NOMO-1 treated with dmso at 0.1 percent for 144 hours (cell line): ENCODE data around the gene ZNF546.
A peak's percentile ranks its signal among the peaks of the same experiment; 100 is the strongest.
"Not testable (repeated sequence)": the region's sequence is repeated elsewhere in the genome, so short reads cannot be mapped to it uniquely, and the experiment has no call there.

ENCODE experiments used
- DNase-seq: peaks from one replicate; lab custom pipeline; 2025; ENCODE audit not compliant: unreplicated experiment; lab: John Stamatoyannopoulos, UW

The ZNF546 gene

GRCh38 chr19:39996811-39997637 is at the start of gene ZNF546:
TSS of gene ZNF546 (plus strand) at chr19:39997060. CDS start at chr19:39998327, 1,267 bp downstream.
- peak; percentile 83 for DNase-seq

GRCh38 chr19:39949026-39949747 is 47.7 kb upstream of the ZNF546 start:
- DNase-seq: no peak

GRCh38 chr19:39951065-39951650 is 45.7 kb upstream of the ZNF546 start:
- no peak for DNase-seq

- no peak for DNase-seq
Measured at GRCh38 chr19:39951686-39952085, 45.2 kb upstream of the ZNF546 start.

DNA sequence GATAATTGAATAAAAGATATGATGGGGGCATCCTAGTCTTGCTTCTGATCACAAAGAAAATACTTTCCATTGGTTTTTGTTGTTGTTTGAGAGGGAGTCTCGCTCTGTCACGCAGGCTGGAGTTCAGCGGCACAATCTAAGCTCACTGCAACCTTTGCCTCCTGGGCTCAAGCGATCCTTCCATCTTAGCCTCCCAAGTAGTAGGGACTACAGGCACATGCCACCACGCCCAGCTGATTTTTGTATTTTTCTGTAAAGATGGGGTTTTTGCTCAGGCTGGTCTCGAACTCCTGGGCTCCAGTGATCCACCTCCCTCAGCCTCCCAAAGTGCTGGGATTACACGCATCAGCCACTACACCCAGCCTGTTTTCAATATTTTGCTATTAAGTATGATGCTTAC is 42.9 kb upstream of the ZNF546 start:
- no peak for DNase-seq

- not testable (repeated sequence) for DNase-seq
Measured at GRCh38 chr19:39957886-39958285, 39.0 kb upstream of the ZNF546 start.

DNA sequence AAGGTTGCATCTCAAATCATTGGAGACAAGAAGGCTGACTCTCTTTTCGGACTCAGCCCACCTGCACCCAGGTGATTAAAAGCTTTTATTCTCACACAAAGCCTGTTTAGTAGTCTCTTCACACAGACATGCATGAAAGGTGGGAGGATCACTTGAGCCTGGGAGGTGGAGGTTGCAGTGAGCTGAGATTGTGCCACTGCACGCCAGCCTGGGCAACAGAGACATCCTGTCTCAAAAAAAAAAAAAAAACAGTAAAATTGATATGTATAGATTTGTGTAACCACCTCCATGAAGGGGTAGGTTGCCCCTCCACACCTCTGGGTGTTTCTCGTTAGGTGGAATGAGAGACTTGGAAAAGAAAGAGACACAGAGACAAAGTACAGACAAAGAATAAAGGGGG is 37.9 kb upstream of the ZNF546 start:
- DNase-seq: not testable (repeated sequence)

GRCh38 chr19:39959407-39959806 is 37.5 kb upstream of the ZNF546 start:
- DNase-seq: not testable (repeated sequence)

DNA sequence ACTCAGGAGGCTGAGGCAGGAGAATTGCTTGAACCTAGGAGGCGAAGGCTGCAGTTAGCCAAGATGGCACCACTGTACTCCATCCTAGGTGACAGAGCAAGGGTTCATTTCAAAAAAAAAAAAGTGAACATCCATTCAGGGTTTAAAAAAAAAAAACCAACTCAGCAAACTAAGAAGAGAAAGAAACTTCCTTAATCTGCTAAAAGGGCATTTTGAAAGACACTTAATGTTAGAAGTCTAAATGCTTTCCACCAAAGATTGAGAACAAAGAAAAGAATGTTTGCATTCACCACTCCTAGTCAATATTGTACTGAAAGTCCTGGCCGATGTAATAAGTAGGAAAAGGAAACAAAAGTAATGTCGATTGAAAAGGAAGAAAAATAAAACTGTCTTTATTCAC is 33.0 kb upstream of the ZNF546 start:
- no peak for DNase-seq

DNA sequence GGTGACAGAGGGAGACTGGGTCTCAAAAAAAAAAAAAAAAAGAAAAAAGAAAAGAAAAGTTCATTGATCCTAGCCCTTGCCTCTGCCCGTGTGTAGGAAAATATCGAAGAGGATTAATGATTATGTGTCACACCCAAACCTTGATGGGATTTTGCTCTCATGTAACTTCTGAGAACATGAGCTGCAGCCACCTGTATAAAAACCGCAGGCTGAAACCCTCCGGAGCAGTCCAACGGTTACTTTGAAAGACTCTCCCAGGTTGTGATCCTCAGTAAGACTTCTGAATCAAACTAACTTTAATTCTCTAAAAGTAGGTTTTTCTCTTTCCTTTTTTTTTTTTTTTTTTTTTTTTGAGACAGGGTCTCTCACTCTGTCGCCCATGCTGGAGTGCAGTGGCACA is 30.2 kb upstream of the ZNF546 start:
- no peak for DNase-seq

GRCh38 chr19:39967561-39967960 is 29.3 kb upstream of the ZNF546 start:
- DNase-seq: no peak

DNA sequence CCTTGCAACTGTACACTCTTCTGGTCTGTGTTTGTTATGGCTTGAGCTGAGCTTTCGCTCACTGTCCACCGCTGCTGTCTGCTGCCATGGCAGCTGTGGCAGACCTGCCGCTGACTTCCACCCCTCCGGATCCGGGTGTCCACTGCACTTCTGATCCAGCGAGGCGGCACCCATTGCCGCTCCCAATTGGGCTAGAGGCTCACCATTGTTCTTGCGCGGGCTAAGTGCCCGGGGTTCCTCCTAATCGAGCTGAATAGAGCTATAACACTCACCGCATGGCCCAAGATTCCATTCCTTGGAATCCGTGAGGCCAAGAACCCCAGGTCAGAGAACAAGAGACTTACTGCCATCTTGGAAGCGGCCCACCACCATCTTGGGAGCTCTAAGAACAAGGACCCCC is 28.1 kb upstream of the ZNF546 start:
- no peak for DNase-seq

GRCh38 chr19:39969266-39969665 is 27.6 kb upstream of the ZNF546 start:
- no peak for DNase-seq

DNA sequence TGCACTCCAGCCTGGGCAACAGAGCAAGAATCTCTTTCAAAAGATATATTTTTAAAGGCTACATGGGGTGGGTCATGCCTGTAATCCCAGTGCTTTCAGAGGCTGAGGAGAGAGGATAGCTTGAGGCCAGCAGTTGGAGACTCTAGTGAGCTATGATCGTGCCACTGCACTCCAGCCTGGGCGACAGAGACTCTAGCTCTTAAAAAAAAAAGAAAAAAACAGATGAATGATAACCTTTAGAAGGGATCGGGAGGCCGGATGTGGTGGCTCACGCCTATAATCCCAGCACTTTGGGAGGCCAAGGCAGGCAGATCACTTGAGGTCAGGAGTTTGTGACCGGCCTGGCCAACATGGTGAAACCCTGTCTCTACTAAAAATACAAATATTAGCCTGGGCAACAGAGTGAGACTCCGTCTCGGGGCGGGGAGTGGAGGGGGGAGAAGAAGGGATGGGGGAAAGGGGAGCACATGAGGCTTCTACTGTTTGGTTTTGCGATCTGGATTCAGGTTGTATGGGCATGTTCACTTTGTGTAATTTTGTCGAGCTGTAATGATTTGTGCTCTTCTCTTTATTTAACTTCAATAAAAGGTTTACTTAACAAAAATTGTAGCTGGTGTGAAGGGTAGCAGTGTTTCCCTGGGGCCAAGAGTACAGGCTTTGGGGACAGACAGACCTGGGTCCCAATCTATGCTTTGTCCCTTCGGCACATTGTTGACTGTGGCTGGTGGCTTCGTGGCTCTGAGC is 27.0 kb upstream of the ZNF546 start:
- DNase-seq: no peak

- DNase-seq: peak; percentile 36
Measured at GRCh38 chr19:39970425-39970674, 26.5 kb upstream of the ZNF546 start.

- DNase-seq: peak; percentile 99
Measured at GRCh38 chr19:39970675-39971379, 26.0 kb upstream of the ZNF546 start, which contains the start of gene PSMC4. TSS of gene PSMC4 (plus strand) at chr19:39971165. CDS start at chr19:39971203, 38 bp downstream.

- DNase-seq: no peak
Measured at GRCh38 chr19:39971380-39972035, 25.4 kb upstream of the ZNF546 start.

DNA sequence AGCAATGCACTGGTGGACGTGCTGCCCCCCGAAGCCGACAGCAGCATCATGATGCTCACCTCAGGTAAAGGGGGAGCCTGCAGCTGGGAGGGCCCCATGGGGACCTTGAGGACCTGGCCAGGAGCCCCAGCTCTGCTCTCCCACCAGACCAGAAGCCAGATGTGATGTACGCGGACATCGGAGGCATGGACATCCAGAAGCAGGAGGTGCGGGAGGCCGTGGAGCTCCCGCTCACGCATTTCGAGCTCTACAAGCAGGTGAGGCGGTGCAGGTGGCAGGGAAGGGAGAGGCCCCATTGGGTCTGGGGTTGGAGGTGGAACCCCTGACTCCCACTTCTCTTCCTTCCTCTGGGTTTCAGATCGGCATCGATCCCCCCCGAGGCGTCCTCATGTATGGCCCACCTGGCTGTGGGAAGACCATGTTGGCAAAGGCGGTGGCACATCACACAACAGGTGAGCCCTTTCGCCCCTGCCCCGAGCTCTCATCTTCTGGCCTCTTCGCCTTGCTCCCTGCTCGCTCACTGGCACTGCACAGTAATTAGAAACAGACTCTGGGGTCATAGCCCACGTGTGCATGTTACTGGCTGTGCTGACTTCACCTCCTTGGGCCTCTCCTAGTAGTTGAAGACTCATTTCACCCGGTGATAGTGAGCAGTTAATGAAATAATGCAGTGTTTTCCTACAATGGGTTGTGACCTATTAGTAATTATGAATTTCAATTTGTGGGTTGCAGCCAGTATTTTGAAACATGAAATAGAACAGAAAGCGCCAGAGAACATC is 22.3 kb upstream of the ZNF546 start:
- no peak for DNase-seq

DNA sequence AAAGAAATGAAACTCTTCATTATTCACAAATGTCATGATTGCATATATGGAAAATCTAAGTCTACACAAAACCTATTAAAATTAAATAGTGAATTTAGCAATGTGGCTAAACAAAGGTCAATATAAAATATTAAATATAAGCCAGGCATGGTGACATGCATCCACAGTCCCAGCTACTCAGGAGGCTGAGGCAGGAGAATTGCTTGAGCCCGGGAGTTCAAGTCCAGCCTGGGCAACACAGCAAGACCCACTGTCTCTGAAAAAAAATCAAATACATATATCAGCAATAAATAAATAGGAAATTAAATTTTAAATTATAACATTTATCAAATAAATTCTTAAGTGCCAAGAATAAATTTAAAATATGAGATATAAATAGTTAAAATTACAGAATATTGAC is 14.0 kb upstream of the ZNF546 start:
- no peak for DNase-seq
